ENCODE data around the gene ADAMTS5. TPM values are rescaled to one million over a fixed set of nuclear protein-coding genes. Genes with fewer than 3 reads are reported as not detected.

The ADAMTS5 gene
- polyA plus RNA-seq, 3 donors: 0.86 to 1.1 (median 1.0) TPM

DNA sequence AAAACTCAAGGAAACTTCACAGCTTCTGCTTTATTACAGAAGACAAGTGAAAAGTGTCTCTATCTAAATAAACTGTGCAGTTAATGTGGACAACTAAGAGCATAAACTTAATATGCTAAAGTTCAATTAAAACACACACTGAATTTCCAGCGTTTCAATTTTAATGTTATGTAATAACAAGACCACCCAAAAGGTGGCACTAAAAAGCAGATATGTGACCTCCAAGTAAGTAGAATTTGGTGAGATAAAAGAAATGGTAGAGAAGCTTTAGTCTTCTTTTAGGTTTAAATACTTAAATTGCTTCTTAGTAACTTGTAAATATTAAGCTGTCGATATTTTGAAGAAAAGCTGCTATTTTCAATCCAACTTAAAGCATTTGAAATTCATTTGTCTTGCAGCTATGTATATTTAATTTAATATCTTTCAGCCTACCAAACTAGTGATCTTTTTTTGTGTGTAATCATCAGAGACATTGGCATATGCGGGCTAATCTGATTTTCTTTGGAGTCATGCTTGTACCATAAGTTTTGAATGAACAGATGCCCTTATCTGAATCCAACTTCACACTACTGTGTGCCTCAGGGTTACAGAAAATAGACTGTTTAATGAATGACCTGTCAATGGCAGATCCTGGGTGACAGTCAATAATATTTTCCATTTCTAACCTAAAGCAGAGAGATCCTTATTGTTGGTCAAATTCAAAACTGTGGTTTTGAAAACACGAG is 85.2 kb downstream of the ADAMTS5 start:
- H4K20me1 ChIP-seq (ENCODE audit: insufficient read depth, low read length): no peaks in the 10 kb centered on the region
- H3K27ac ChIP-seq (ENCODE audit: low read depth in 1 of 2, low read length in 2 of 2): no peak overlapping the region
- Mint-ChIP-seq H3K4me3 (no peak overlapping the region), H3K27me3 (ENCODE audit: low read depth in 3 of 3) (peaks cover 6 to 10% (median 6%) of the 10 kb centered on the region in 3 donors), H3K36me3 (no peaks in the 10 kb centered on the region), H3K27ac (no peak overlapping the region), H3K9me3 (no peaks in the 10 kb centered on the region), H3K4me1 (no peaks in the 10 kb centered on the region)
- TF ChIP-seq CTCF (IDR thresholded peaks at IDR 0.05): peak; percentile 36
- no peaks in the 10 kb centered on the region for H3K9me3 ChIP-seq (replicated peaks in 1 of 2; ENCODE audit: control insufficient read depth in 1 of 2, insufficient read depth in 1 of 2, low read length in 2 of 2)
- H3K79me2 ChIP-seq (ENCODE audit: insufficient read depth, low read length): no peaks in the 10 kb centered on the region
- no peak overlapping the region for H2AFZ ChIP-seq (ENCODE audit: insufficient read depth, low read depth, low read length, poor library complexity, severe bottlenecking)
- H3K4me2 ChIP-seq (replicated peaks; ENCODE audit: extremely low read depth, low read length, poor library complexity, severe bottlenecking): no peak overlapping the region
- H3K36me3 ChIP-seq (replicated peaks in 1 of 2; ENCODE audit: control insufficient read depth in 1 of 2, insufficient read depth in 2 of 2, low read length in 2 of 2): no peaks in the 10 kb centered on the region
- no peaks in the 10 kb centered on the region for H3K4me1 ChIP-seq (ENCODE audit: control insufficient read depth in 1 of 2, insufficient read depth in 2 of 2, low read length in 2 of 2)
- intact Hi-C loops (cut with micrococcal nuclease): no loop called here
- peak in 2 of 3 donors; percentile 4 to 27 for DNase-seq
- no peak overlapping the region for H3K4me3 ChIP-seq (replicated peaks in 1 of 3; ENCODE audit: low read depth in 2 of 3, low read length in 3 of 3)
- no peaks in the 10 kb centered on the region for H3K27me3 ChIP-seq (ENCODE audit: control insufficient read depth in 2 of 2, insufficient read depth in 2 of 2, low read length in 2 of 2)
- WGBS (ENCODE audit: insufficient coverage): no CpG with 5 or more reads among the region's 4 CpGs
- H3K9ac ChIP-seq (ENCODE audit: insufficient read depth, low read length, poor library complexity, severe bottlenecking): no peak overlapping the region

- no peak overlapping the region for H3K4me3 Mint-ChIP-seq
- Histone ChIP-seq H2AFZ (ENCODE audit: insufficient read depth, low read depth, low read length, poor library complexity, severe bottlenecking) (no peak overlapping the region), H3K4me3 (replicated peaks in 1 of 3; ENCODE audit: low read depth in 2 of 3, low read length in 3 of 3) (no peak overlapping the region), H3K27me3 (ENCODE audit: control insufficient read depth in 2 of 2, insufficient read depth in 2 of 2, low read length in 2 of 2) (no peaks in the 10 kb centered on the region), H3K27ac (ENCODE audit: low read depth in 1 of 2, low read length in 2 of 2) (no peak overlapping the region), H3K4me1 (ENCODE audit: control insufficient read depth in 1 of 2, insufficient read depth in 2 of 2, low read length in 2 of 2) (no peaks in the 10 kb centered on the region), H3K9ac (ENCODE audit: insufficient read depth, low read length, poor library complexity, severe bottlenecking) (no peak overlapping the region), H3K9me3 (replicated peaks in 1 of 2; ENCODE audit: control insufficient read depth in 1 of 2, insufficient read depth in 1 of 2, low read length in 2 of 2) (peaks cover 0 to 7% of the 10 kb centered on the region in 2 donors), H3K79me2 (ENCODE audit: insufficient read depth, low read length) (no peaks in the 10 kb centered on the region), H3K4me2 (replicated peaks; ENCODE audit: extremely low read depth, low read length, poor library complexity, severe bottlenecking) (no peak overlapping the region), H3K36me3 (replicated peaks in 1 of 2; ENCODE audit: control insufficient read depth in 1 of 2, insufficient read depth in 2 of 2, low read length in 2 of 2) (no peaks in the 10 kb centered on the region), H4K20me1 (ENCODE audit: insufficient read depth, low read length) (no peaks in the 10 kb centered on the region)
- H3K4me1 Mint-ChIP-seq: no peaks in the 10 kb centered on the region
- H3K27me3 Mint-ChIP-seq (ENCODE audit: low read depth in 3 of 3): peaks cover 2% of the 10 kb centered on the region in 3 donors
- intact Hi-C loops (cut with micrococcal nuclease): no loop called here
- H3K27ac Mint-ChIP-seq: no peak overlapping the region
- DNase-seq: no peak
- no peak for TF ChIP-seq CTCF (IDR thresholded peaks at IDR 0.05)
- WGBS (ENCODE audit: insufficient coverage): no CpG with 5 or more reads among the region's 6 CpGs
- no peaks in the 10 kb centered on the region for H3K36me3 Mint-ChIP-seq
- H3K9me3 Mint-ChIP-seq: peaks cover 2 to 12% (median 6%) of the 10 kb centered on the region in 7 donors
These were observed 89.9 kb downstream of the ADAMTS5 start for GRCh38 chr21:26877018-26877417.
